ENCODE results near the gene DNAH14. TPM values are rescaled to one million over a fixed set of nuclear protein-coding genes. Genes with fewer than 3 reads are reported as not detected.

DNAH14 gene
- total and polyA plus RNA-seq, 2 experiments from 2014 or later, result 55.3 to 80.2 TPM

- no peak overlapping the region for H3K4me2 ChIP-seq
- H2AFZ ChIP-seq, result no peak overlapping the region
- DNase-seq (ENCODE audit: low spot score) (no peak), ATAC-seq (no peak)
- H3K36me3 ChIP-seq (ENCODE audit: insufficient read depth), result no peaks in the 10 kb centered on the region
- no peak overlapping the region for H3K4me3 Mint-ChIP-seq
- H3K27me3 Mint-ChIP-seq (ENCODE audit: insufficient read depth, low read depth, poor library complexity), result no peaks in the 10 kb centered on the region
- H4K20me1 ChIP-seq (replicated peaks; ENCODE audit: insufficient read depth), result no peaks in the 10 kb centered on the region
- no peaks in the 10 kb centered on the region for H3K36me3 Mint-ChIP-seq (ENCODE audit: low read depth)
- H3K4me1 ChIP-seq (ENCODE audit: insufficient read depth), result peaks cover 4% of the 10 kb centered on the region
- H3F3A ChIP-seq (replicated peaks; ENCODE audit: low read depth), result no peaks in the 10 kb centered on the region
- H3K27ac ChIP-seq (ENCODE audit: low read depth), result no peak overlapping the region
- H3K9me3 Mint-ChIP-seq, result no peaks in the 10 kb centered on the region
- H3K9me2 ChIP-seq (ENCODE audit: insufficient read depth), result peaks cover 4% of the 10 kb centered on the region
- no peaks in the 10 kb centered on the region for H3K79me2 ChIP-seq (replicated peaks; ENCODE audit: insufficient read depth)
- no peak overlapping the region for H3K27ac Mint-ChIP-seq
- H3K4me3 ChIP-seq, result no peak overlapping the region
- H3K27me3 ChIP-seq (ENCODE audit: insufficient read depth), result no peaks in the 10 kb centered on the region
- no peak for TF ChIP-seq EZH2 (IDR thresholded peaks at IDR 0.05; ENCODE audit: low read depth, unreplicated experiment)
- no peak for TF ChIP-seq CTCF (conservative IDR thresholded peaks at IDR 0.05; ENCODE audit: low read depth in 2 of 2)
- no peak for TF ChIP-seq ETS1 (IDR thresholded peaks at IDR 0.05)
- no peak for TF ChIP-seq ZNF462 (CRISPR knock-in tag; IDR thresholded peaks at IDR 0.05)
- peaks cover 1% of the 10 kb centered on the region; the same call in 2 of the 3 replicates for H3K4me1 Mint-ChIP-seq
Measured at GRCh38 chr1:225114354-225114990, 185.0 kb downstream of the DNAH14 start.

All from GM23338 (cell line).